ENCODE data around the gene ATP2A2.

ATP2A2 gene

DNA sequence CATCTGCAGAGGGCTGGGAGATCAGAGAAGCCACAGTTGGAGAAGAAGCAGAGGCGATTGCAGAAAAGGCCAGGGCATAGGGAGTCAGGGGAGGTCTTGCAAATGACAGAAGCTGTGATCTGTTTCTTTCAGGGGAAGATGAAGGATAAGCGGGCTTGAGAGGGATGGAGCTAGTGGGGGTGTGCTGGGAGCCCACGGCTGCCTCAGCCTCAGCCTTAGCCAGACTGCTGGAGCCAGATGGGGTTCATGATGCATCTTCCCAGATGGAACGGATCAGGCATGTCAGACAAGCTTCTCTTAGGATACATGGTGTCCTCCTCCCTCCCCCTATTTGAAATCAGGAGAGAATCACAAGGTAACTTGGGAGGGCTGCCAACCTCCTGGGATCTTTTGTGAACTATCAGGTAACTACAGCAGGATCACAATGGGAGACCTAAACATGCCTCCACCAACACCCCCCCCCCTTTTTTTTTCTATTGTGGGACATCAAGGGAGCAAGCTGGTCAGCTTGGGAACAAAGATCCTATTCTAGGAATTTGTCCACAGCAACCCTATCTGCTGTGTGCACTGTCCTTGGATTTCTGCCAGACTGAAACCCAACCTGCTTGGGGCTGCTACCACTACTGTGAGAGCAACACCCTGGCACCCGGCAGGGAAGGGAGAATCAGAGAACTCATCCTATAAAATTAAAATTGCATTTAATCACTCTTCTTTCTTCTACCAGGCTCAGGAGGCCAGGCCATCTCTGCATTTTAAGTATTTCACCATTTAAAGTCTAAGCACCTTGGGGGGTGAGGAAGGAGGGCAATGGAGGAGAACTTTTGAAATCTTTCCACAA lies 10.7 kb upstream of the ATP2A2 start:
- ATAC-seq (replicated peaks) (no peak), DNase-seq (no peak)
- no peak overlapping the region for H3K4me3 Mint-ChIP-seq
- H3K36me3 Mint-ChIP-seq (ENCODE audit: insufficient read depth), result peaks cover 2% of the 10 kb centered on the region
- no peaks in the 10 kb centered on the region for H3K9me3 Mint-ChIP-seq
- no peak overlapping the region for H3K27ac Mint-ChIP-seq
- peaks cover 32 to 50% of the 10 kb centered on the region in 2 donors for H3K27me3 Mint-ChIP-seq
- H3K4me1 Mint-ChIP-seq (ENCODE audit: low read depth in 2 of 2), result no peaks in the 10 kb centered on the region

DNA sequence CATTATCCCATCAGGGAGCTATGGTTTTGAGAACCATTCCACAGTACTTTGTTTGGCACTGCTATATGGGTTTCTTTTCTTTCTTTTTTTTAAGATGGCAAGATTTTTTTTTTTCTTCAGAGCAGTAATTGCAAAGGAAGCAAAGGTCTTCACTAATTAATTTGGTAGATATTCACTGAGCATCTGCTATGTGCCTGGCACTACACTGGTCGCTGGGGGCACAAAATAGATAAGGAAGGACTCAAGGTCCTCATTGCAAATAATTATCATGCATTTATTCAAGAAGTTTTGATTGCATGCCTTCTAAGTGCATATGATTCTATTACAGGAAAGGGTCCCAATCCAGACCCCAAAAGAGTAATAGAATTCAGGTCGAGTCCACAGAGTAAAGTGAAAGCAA lies 10.0 kb upstream of the ATP2A2 start:
- Mint-ChIP-seq H3K27ac (no peak overlapping the region), H3K4me3 (no peak overlapping the region), H3K36me3 (ENCODE audit: insufficient read depth) (peaks cover 2% of the 10 kb centered on the region), H3K27me3 (peaks cover 32 to 50% of the 10 kb centered on the region in 2 donors), H3K9me3 (no peaks in the 10 kb centered on the region), H3K4me1 (ENCODE audit: low read depth in 2 of 2) (no peaks in the 10 kb centered on the region)
- DNase-seq (no peak), ATAC-seq (replicated peaks) (no peak)

DNA sequence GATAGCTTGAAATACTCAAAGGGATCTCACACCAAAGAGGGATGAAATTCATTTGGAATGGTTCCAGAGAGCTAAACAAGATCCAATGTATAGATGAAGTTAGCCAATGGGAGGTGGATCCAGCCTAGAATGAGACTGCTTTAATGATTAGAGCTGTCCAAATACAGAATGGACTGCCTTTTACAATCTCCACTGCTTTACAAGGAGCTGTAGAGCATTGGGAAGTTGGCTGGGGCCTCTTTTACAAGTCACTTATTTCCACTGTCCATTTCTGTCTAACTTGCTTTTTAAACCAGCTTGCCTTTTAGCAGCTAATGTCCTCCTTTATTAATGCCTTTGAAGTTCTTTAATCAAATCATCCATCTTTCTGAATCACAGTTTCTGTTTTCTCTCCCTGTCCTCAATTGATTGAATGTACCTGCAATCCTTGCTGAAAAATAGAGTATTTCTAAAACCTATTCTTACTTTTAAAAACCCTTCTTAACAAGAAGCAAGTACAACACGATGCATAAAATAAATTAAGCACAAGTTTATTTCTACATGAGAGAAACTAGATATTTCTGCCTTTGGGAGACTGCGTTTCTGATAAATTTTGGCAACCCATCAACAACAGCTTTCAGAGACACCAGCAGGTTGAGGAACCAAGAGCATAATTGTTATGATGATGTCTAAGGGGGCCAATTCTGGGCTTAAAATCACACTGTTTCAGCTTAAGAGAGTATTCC lies 3.4 kb upstream of the ATP2A2 start:
- peaks cover under 1 to 10% of the 10 kb centered on the region in 2 donors for H3K27me3 Mint-ChIP-seq

DNA sequence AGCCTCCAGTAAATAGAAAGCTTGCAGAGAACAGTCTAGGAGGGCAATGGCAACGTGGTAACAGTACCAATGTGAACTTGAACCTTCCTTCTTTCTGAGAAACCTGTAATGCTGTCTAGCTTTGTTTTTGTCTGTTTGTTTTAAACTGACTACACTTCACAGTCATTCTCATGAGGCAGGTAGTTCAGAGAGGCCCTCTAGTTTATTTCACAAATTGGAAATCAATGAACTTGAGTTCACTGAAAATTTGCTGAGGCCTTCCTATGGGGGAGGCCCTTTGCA lies 2.9 kb upstream of the ATP2A2 start:
- Mint-ChIP-seq H3K4me1 (ENCODE audit: low read depth in 2 of 2) (peaks cover 14 to 17% of the 10 kb centered on the region in 2 donors), H3K27ac (peak overlapping the region in 1 of 2 donors; percentile 74), H3K27me3 (peaks cover 0 to 5% of the 10 kb centered on the region in 2 donors), H3K4me3 (no peak overlapping the region), H3K36me3 (ENCODE audit: insufficient read depth) (peaks cover 19% of the 10 kb centered on the region), H3K9me3 (no peaks in the 10 kb centered on the region)
- DNase-seq (no peak), ATAC-seq (replicated peaks) (no peak)

More for the DNA sequence above, 3.4 kb upstream of the ATP2A2 start:
- DNase-seq (no peak), ATAC-seq (replicated peaks) (no peak)
- Mint-ChIP-seq H3K27ac (no peak overlapping the region), H3K36me3 (ENCODE audit: insufficient read depth) (peaks cover 17% of the 10 kb centered on the region), H3K4me1 (ENCODE audit: low read depth in 2 of 2) (peaks cover 11 to 12% of the 10 kb centered on the region in 2 donors), H3K9me3 (no peaks in the 10 kb centered on the region), H3K4me3 (no peak overlapping the region)

DNA sequence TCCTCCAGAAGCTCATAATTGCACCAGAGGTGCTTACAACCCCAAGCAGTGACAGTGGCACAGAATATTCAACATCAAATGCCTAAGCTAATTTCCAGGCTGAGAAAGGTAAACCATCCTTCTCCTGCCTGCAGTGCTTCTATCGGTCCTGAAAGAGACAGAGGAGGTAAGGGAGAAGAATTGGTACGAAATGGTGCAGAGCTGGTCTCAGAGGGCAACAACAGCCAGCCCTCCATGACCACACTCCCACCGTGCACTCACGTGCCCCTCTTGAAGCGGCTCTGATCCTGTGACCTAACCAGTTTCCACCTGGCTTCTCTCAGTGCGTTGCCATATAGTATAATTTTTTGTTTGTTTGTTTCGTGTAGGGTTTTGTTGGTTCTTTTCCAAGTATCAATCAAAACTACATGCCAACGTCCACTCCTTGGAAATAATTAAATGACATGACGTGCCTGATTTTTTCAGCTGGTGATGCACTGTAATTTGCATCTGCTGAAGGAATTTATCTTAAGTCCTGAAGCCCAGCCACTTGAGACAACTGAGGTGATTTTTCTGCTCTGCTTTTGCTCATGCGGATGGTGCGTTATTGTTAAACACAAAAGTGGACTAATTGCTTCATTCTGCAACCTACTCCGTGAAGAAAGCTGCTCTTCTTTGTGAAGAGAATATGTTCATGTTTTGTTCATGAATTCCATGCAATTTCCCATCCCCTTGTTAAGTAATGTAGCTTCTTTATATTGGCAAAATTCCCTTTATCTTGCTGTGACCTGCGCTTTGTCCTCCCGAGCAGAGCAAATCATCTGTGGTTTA lies 1.3 kb upstream of the ATP2A2 start:
- ATAC-seq (replicated peaks), result no peak
- H3K27ac Mint-ChIP-seq, result peak overlapping the region; percentile 96 to 97
- peaks cover 22% of the 10 kb centered on the region for H3K36me3 Mint-ChIP-seq (ENCODE audit: insufficient read depth)
- no peaks in the 10 kb centered on the region for H3K9me3 Mint-ChIP-seq
- H3K4me3 Mint-ChIP-seq, result peak overlapping the region; percentile 94 to 95
- H3K4me1 Mint-ChIP-seq (ENCODE audit: low read depth in 2 of 2), result peaks cover 26 to 33% of the 10 kb centered on the region in 2 donors
- no peak for DNase-seq
- H3K27me3 Mint-ChIP-seq, result no peaks in the 10 kb centered on the region

DNA sequence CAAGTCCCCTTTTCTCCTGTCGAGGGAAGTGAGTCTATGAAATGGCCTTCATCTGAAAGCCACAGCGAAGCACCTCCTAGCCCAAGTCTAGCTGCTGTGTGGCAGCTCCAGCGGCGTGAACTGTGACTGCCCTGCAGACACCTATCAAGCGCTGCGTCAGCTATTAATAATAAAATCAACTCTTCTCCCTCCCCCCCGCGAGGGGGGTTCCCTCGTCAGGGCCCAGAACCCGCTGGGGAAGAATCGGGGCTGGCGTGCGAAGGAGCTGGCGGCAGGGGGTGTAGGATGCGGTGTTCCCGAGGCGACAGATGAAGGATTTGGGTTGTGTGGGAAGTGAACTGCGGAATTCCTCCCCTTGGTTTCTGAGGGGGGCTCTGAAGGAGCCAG lies 662 bp upstream of the ATP2A2 start:
- H3K4me1 Mint-ChIP-seq (ENCODE audit: low read depth in 2 of 2), result peaks cover 29 to 39% of the 10 kb centered on the region in 2 donors
- peaks cover 22% of the 10 kb centered on the region for H3K36me3 Mint-ChIP-seq (ENCODE audit: insufficient read depth)
- no peaks in the 10 kb centered on the region for H3K9me3 Mint-ChIP-seq
- H3K4me3 Mint-ChIP-seq, result peak overlapping the region; percentile 94 to 95
- peak; percentile 31 for ATAC-seq (replicated peaks)
- H3K27ac Mint-ChIP-seq, result peak overlapping the region; percentile 96 to 97
- DNase-seq, result peak; percentile 53 to 67 (median 54)
- no peaks in the 10 kb centered on the region for H3K27me3 Mint-ChIP-seq

DNA sequence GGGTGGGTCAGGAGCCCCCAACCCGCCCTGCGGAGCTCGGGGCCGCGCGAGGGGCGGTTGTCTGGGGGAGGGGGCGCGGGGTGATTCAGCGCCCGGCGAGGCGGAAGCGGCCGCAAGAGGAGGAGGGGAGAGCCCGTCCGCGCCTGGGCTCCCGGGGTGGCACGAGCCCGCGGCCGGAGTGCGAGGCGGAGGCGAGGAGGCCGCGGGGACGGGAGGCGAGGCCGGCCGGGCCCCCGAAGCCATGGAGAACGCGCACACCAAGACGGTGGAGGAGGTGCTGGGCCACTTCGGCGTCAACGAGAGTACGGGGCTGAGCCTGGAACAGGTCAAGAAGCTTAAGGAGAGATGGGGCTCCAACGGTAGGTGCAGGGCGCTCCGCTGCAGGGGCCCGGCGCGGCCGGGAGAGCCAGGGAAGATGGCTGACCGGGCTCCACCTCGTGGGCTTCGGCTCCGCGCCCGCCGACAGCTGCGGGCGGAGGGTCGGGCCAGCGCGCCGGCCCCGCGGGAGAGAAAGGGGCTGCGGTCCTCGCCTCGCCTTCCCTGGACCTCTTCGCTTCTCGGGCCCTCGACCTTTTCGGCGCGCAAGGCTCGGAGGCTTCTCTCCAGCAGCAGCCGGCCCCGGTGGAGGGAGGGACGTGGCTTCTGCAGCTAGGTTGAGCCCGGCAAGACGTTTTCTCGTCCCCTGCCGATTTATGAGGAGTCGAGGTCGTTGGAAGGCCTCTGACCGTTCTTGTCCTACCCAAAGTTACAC lies 677 bp downstream of the ATP2A2 start:
- Mint-ChIP-seq H3K27me3 (no peaks in the 10 kb centered on the region), H3K4me1 (ENCODE audit: low read depth in 2 of 2) (peaks cover 30 to 50% of the 10 kb centered on the region in 2 donors)

GRCh38 chr12:110282300-110282860 lies 1.3 kb downstream of the ATP2A2 start:
- peaks cover 33 to 56% of the 10 kb centered on the region in 2 donors for H3K4me1 Mint-ChIP-seq (ENCODE audit: low read depth in 2 of 2)
- peak overlapping the region; percentile 94 to 95 for H3K4me3 Mint-ChIP-seq
- DNase-seq (no peak), ATAC-seq (replicated peaks) (peak; percentile 2)
- no peaks in the 10 kb centered on the region for H3K27me3 Mint-ChIP-seq
- H3K36me3 Mint-ChIP-seq (ENCODE audit: insufficient read depth), result peaks cover 33% of the 10 kb centered on the region
- peak overlapping the region; percentile 23 to 97 for H3K27ac Mint-ChIP-seq
- H3K9me3 Mint-ChIP-seq, result no peaks in the 10 kb centered on the region

More for the DNA sequence above, 677 bp downstream of the ATP2A2 start:
- peak overlapping the region; percentile 23 to 97 for H3K27ac Mint-ChIP-seq
- ATAC-seq (replicated peaks) (peak; percentile 18), DNase-seq (peak; percentile 16 to 35 (median 28))
- H3K36me3 Mint-ChIP-seq (ENCODE audit: insufficient read depth), result peaks cover 29% of the 10 kb centered on the region
- no peaks in the 10 kb centered on the region for H3K9me3 Mint-ChIP-seq
- peak overlapping the region; percentile 94 to 95 for H3K4me3 Mint-ChIP-seq

DNA sequence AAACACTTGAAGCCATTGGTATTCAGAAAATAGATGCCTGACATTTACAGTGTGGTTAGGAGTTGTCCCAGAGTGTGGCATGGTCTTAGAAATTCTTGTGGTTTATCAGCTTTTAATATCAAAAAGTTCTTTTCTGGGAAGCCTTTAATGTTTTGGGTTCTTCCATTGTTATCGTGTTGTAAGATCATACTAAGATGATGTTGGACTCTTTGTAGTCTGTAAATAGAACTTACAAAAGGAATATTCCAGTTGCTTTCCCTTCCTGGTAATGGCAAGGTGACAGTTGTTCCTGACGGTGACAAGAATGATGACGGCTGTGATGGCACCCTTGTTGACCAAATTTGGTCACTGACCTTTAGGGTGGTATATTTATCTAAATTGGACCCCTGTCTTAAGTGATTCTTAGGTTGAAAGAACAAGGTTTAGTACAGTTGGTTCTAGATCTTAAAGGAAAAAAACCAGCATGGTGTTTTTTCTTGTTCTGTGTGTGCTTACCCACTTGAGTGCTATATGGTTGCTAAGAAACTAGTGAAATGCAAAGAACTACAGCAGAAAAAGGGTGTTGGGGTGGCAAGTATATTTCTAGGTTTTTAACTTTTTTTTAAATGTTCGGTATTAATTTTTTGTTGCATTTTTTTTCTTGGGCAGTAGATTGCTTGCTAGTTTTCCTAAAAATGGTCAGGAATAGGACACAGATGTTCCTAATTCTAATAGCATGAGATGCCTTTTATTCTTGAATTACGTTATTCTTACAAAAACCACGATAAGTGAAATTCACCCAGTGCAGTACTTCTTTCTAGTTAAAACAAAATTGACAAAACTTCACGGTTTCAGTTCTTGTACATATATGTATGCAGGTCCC lies 2.1 kb downstream of the ATP2A2 start:
- peaks cover 41% of the 10 kb centered on the region for H3K36me3 Mint-ChIP-seq (ENCODE audit: insufficient read depth)
- no peak for DNase-seq
- no peak for ATAC-seq (replicated peaks)
- H3K27me3 Mint-ChIP-seq, result no peaks in the 10 kb centered on the region
- H3K27ac Mint-ChIP-seq, result peak overlapping the region; percentile 23 to 97
- no peaks in the 10 kb centered on the region for H3K9me3 Mint-ChIP-seq
- peaks cover 36 to 56% of the 10 kb centered on the region in 2 donors for H3K4me1 Mint-ChIP-seq (ENCODE audit: low read depth in 2 of 2)
- H3K4me3 Mint-ChIP-seq, result peak overlapping the region; percentile 94 to 95

- Mint-ChIP-seq H3K27ac (peak overlapping the region in 1 of 2 donors; percentile 23), H3K4me3 (peak overlapping the region; percentile 94 to 95), H3K36me3 (ENCODE audit: insufficient read depth) (peaks cover 47% of the 10 kb centered on the region), H3K9me3 (no peaks in the 10 kb centered on the region), H3K4me1 (ENCODE audit: low read depth in 2 of 2) (peaks cover 49 to 64% of the 10 kb centered on the region in 2 donors), H3K27me3 (no peaks in the 10 kb centered on the region)
- ATAC-seq (replicated peaks) (no peak), DNase-seq (no peak)
These were observed 3.5 kb downstream of the ATP2A2 start for GRCh38 chr12:110284597-110284996.

- Mint-ChIP-seq H3K36me3 (ENCODE audit: insufficient read depth) (peaks cover 61% of the 10 kb centered on the region), H3K27me3 (no peaks in the 10 kb centered on the region), H3K4me3 (peak overlapping the region; percentile 33 to 94), H3K9me3 (no peaks in the 10 kb centered on the region), H3K4me1 (ENCODE audit: low read depth in 2 of 2) (peaks cover 53 to 65% of the 10 kb centered on the region in 2 donors), H3K27ac (peak overlapping the region; percentile 51 to 77)
- DNase-seq (no peak), ATAC-seq (replicated peaks) (no peak)
These were observed 5.6 kb downstream of the ATP2A2 start for GRCh38 chr12:110286623-110287022.

GRCh38 chr12:110287986-110288385 lies 6.9 kb downstream of the ATP2A2 start:
- H3K9me3 Mint-ChIP-seq, result no peaks in the 10 kb centered on the region
- no peak for DNase-seq
- no peaks in the 10 kb centered on the region for H3K27me3 Mint-ChIP-seq
- no peak for ATAC-seq (replicated peaks)
- peaks cover 62% of the 10 kb centered on the region for H3K36me3 Mint-ChIP-seq (ENCODE audit: insufficient read depth)
- H3K4me1 Mint-ChIP-seq (ENCODE audit: low read depth in 2 of 2), result peaks cover 50 to 55% of the 10 kb centered on the region in 2 donors
- H3K4me3 Mint-ChIP-seq, result peak overlapping the region in 1 of 2 donors; percentile 15
- no peak overlapping the region for H3K27ac Mint-ChIP-seq

All from effector memory CD8-positive, alpha-beta T cell (primary cell).